GOT3 (cell line): Measurements from ENCODE around the gene GCLC.
"Not testable (repeated sequence)": the region's sequence is repeated elsewhere in the genome, so short reads cannot be mapped to it uniquely, and the experiment has no call there.

Source experiments
- DNase-seq: peaks from one replicate; lab custom pipeline; 2025; ENCODE audit warnings: mixed read lengths; lab: John Stamatoyannopoulos, UW

GCLC gene

DNA sequence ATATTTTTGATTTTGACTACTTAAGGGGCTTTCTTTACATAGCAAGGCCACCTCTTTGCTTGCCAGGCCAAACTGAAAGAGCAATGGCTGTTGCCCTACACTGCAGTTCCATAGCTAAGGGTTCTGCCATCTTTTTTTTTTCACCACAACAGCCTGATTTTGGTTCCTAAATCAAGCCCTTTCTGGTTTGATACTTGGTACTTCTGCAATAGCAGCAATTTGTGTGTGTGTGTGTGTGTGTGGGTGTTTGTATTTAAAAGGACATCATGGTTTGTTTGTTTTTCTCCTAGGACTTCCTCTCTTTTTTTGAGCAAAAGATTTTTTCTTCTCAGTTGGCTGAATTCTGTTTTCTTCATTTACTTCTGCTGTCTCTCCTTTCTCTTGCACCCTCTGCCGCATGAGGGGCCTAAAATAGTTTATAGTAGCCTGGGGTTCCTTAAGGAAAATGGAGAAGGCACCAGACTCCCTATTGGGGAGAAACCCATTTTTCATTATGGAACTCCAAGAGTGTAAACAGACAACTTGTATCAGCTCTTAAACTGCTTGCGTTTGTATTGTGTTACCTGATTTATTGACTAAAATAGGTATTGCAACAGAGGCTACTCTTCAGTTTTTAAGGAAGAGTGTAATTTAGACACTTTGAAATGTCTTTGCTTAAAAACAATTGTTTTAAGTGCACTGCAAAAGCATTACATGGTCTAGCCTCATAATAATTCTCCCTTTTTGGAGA, 12.2 kb upstream of the GCLC start:
- DNase-seq = no peak

DNA sequence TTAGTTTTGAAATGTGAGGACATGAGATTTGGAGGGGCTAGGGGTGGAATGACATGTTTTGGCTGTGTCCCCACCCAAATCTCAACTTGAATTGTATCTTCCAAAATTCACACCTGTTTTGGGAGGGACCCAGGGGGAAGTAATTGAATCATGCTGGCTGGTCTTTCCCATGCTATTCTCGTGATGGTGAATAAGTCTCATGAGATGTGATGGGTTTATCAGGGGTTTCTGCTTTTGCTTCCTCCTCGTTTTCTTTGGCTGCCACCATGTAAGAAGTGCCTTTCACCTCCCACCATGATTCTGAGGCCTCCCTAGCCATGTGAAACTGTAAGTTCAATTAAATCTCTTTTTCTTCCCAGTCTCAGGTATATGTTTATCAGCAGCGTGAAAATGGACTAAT, 8.7 kb upstream of the GCLC start:
- not testable (repeated sequence) for DNase-seq

DNA sequence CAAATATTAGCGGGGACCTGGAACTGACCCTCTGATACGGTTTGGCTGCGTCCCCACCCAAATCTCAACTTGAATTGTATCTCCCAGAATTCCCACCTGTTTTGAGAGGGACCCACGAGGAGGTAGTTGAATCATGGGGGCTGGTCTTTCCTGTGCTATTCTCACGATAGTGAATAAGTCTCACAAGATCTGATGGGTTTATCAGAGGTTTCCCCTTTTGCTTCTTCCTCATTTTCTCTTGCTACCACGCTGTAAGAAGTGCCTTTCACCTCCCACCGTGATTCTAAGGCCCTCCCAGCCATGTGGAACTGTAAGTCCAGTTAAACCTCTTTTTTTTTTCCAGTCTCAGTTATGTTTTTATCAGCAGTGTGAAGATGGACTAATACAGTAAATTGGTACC, 6.8 kb upstream of the GCLC start:
- not testable (repeated sequence) for DNase-seq

DNA sequence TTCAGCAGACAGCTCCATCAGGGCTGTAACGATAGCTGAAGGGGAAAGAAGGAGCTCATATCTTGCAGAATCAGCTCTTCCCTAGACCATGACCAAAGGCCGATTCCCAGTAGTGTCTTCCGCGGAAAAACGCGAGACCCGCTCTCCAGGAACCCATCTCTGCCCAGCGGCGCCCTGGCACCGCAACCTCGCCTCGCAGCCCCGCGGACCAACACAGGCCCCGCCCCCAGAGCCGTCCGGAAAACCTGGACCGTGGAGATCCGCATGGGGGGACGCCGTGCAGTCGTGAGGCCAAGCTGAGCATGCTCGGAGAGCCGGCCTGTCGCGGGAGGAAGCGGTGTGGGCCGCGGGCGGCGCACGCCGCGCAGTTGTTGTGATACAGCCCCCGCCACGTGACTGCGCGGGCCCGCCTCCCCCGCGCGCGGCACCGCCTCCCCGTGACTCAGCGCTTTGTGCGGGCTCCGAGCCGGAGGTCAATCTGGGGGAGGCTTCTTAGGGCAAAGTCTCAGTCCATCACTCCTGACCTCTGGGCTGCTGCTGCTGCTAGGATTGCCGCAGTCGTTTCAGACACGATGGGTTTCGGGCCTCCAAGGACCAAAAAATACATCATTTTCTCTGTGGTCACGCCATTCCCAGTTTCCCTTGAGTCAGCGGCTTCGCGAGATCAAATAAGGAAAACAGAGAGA, 3.1 kb upstream of the GCLC start:
- peak; percentile 93 for DNase-seq

DNA sequence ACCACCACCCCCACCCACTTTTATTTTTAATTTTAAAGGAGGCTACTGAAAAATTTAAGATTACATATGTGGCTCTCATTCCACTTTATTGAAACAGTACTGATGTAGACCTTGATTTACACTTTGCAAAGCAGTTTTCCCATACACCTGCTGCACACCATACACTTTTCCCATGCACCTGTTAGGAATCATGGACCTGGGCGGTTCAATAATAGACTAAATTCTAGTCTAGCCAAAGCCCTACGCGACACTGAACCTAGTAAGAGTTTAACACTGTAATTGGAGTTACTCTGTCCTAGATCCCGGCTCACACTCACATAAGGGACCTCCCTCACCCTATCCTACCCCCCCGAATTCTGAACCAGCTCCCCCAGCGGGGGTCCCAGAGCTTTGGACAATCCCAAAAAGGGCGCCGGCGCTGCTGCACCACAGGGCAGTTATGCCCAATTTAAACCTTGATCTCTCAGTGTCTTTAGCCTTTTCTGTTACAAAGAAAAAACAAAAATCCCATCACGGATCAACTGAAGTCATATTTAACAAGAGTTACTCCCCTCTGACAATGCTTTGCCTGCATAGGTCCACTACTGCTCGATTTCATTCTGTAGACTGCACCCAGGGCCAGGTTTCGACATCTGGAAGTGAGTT, 2.4 kb upstream of the GCLC start:
- no peak for DNase-seq

DNA sequence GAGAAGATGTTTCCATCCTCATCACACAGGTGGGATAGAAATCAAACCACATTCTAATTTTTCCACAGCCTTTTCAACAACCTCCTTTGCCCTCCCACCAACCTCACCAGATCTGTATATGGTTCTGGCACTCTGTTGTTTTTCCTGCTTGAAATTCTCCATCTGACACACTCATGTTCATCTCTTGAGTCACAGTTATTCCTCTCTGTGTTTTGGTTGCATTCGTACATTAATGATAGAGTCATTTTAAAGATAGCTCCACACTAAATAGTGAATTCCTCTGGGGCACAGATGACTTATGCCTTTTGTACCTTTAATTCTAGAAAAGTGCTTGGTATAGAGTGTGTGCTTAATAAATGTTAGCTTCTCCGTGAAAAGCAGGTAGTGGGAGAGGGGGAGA, 1.4 kb upstream of the GCLC start:
- DNase-seq = no peak

DNA sequence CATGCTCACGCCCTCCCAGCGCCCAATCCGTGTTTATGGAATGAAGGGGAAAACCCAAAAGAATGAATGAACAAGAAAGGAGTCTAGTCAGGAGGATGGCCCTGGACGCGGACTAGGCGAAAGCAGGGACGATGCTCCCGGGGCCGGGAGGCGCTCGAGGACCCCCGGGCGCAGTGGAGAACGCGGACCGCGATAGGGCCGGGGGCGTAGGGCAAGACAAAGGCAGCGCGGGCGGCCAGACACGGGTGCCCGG, 758 bp downstream of the GCLC start:
- no peak for DNase-seq

DNA sequence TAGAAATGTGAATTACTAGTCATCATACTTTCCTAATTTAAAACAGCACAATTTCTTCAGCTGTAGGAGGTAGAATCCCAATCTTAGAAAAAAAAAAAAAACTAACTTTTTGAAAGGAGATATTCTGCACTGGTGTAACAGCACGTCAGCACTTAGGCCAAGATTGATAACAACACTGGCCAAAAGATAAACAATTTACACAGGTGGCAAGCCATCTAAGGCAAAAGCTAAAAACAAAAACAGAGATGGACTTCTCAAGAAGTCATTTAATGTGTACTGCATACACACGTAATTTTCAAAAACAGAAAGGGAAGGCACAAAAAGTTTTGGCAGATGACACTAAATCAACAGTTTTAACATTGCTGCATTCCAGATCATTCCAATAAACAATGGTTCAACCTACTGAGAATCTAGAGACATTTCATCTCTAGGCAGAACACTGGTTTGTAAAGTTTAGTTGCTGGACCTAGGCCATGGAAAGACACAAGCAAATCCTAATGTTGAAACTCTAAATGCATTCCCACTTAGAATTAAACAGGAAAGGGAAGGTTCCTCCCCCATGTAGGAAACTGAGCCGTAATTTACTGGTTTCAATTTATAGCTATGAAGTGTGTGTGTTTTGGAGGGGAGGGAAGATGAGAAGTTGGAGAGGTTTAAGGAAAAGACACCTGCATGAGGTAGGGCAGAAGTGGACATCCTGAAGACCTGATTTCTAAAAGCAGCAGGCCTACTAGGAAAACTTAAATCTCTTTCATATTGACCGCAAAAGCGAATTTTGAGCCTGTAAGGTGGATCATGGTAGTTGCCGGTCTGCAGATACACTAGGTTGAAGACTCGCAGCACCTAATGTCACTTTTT, 1.3 kb downstream of the GCLC start:
- no peak for DNase-seq

DNA sequence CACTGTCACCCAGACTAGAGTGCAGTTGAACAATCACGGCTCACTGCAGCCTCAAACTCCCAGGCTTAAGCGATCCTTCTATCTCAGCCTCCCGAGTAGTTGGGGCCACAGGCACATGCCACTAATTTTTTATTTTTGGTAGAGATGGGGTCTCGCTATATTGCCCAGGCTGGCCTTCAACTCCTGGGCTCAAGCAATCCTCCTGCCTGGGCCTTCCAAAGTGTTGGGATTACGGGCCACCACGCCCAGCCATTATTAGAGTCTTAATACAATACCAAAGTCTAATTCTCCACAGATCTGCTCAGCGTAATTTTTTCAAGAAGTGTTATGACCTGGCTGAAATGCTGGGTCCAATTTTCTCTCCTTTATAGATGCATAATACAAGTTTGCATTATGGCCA, 3.0 kb downstream of the GCLC start:
- no peak for DNase-seq

DNA sequence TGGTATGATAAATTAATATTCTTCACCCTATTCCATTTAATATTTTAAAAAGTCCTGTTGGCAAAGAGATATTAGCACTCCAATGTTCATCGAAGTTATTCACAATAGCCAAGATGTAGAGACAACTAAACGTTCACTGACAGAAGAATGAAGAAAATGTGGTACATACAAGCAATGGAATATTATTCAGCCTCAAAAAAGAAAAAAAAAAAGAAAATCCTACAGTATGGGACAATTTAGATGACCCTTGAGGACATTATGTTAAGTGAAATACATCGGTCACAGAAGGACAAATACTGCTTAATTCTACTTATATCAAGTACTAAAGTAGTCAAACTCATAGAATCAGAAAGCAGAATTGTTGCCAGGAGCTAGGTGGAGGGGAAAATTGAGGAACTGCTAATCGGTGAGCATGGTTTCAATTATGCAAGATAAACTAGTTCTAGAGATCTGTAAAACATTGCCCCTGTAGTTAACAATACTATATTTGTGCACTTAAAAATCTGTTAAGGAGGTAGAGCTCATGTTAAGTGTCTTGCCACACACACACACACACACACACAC, 4.7 kb downstream of the GCLC start:
- no peak for DNase-seq

DNA sequence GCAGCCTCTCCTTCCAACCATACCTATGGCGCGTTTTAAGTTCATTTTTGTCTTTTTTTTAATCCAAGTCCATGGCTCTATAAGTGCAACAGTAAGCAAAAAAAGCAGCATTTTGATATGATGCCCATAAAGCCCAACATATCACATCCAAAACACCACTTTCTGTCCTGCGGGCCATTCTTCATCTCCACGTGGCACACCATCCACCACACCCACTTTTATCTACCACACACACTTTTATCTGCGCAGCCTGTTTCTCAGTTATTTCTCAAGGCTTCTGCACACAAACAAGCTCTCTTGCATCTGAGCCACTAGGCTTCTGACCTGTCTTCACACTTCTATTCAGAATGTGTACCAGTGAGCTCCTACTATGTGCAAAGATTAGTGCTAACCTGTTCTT, 5.3 kb downstream of the GCLC start:
- no peak for DNase-seq

DNA sequence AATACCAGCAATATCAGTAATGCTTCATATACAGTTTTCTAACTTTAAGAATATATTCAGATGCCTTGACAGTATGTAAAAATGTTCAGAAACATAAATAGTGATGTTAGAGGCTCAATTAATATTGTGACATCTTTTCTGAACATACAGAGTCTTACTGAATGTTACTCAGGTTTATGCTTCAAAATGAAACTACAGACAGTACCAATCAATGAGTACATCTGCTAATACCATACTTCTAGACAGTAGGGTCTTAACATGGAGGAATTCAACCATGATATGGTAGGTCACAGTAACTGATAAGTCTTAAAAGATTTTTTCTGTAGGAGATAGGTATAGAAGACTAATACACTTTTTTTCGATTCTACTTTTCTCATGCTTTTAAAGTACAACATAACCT, 8.3 kb downstream of the GCLC start:
- DNase-seq = no peak

DNA sequence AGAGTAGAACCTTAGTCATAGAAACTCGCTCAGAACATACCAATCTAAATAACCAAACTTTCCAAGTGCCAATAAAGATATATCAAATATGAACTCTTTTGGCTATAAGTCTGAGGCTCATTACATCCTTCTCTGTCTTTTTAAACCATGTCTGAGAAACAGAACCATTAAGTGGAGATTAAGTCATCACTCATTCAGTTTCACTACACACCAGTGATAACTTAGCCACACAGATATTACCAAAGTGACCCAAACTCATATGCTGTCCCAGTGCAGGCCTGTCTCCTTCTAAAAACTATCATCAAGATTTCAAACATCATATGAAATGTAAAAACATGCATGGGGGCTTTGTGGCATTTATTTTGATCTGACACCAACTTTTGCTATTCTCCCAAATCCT, 12.0 kb downstream of the GCLC start:
- no peak for DNase-seq

DNA sequence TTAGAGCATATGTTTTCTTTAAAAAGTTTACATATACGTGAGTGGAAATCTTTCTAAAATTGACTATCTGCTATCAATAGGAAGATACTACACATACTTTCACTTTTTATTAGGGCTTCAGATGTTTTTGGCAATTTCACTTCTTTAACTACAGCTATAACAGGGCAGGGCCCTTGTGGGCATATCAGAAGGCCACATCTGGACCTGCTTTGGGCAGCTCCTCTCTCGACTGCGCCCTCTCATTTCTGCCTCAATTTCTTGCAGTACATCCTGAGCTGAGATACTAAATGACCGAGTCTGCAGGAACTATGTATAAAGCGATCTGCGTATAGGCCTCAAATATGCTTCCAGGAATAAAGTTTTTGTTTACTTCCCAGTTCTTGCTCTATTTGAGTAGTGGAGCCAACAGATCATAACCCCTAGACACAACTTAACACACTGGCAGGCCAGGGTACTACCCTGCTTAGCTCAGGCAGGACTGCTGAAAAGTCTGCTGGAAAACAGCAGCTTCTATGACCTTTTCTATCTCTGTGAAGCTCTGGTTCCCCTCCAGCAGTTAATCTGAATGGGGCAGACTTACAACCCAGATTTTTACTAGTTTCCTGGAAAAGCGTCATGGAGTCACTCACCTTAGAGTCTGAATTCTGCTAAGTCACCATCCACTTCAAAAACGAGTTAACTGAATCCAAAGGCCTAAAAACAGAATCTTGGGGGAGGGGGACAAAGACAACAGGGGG, 12.7 kb downstream of the GCLC start:
- DNase-seq = no peak

DNA sequence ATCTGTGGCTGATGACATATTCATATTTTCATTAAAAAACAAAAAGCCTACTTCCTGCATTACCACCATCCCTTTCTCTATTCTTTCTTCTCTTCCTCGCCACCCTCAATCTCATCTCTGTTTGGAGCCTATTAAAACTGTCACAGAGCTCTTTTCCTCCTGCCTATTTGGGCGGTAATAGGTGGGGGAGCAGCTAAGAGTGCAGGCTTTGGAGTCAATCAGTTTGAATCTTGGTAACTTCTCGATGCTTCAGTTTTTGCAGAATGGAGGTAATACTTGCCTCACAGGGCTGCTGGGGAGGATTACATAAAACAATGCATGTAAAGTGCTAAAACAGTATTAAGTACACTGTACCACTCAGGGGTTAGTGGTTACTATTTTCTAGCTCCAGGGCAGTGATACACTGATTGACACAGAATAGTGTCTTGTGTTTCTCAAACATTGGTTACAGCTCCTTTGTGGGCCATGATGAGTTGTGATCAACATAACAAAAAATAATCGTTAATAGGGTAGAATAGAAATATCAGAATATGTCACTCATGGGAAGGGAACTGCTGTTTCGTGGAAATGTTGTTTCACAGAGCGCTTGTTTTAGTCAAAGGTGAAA, 14.0 kb downstream of the GCLC start:
- no peak for DNase-seq

DNA sequence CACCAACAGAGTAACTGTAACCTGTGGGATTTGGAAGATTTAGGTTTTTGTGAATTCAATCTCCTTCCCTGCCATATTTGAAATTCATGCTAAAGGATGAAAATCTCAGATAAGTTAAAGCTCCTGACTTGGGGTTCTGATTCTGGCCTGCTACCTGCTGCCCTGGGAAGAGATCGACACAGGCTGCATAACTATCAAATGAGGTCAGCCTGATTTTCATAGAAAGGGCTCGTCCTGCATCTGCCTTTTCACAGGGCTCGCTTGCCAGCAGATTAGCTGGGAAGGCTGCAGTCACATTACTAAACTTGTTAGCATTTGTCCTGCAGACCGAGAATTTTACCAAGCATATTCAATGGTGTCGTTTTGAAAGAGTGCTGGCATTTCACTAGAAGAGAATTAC, 14.6 kb downstream of the GCLC start:
- DNase-seq = no peak

DNA sequence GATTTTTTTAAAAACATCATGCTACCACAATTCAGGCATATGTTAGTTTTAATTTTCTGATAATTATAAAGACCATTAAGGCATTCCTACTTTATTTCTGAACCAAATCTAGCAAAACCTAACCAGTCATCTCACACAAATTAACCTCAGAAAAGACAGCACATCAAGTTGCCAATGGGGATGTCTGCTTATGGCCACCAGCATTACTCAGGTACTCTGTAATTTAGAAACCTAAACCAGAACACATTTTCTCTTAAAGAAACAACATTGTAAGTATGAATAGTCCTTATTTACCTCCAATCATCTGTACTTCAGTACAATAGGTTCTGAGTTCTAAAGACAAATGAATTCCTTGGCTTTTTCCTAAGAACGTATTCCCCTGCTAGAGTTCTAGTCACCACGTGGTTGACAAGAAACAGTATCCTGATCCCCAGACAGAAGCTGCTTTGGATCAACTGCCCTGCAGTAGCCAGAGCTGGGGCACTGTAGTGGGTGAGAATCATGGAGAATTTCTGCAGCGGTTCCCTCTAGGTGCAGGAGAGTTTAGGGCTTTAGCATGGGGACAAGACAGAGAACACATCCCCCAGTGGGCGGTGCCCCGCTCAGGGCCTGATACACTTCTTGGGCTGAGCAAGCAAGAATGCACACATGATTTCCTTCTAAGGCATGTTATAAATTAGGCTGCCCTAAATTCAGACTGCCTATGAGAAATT, 15.4 kb downstream of the GCLC start:
- DNase-seq = no peak

DNA sequence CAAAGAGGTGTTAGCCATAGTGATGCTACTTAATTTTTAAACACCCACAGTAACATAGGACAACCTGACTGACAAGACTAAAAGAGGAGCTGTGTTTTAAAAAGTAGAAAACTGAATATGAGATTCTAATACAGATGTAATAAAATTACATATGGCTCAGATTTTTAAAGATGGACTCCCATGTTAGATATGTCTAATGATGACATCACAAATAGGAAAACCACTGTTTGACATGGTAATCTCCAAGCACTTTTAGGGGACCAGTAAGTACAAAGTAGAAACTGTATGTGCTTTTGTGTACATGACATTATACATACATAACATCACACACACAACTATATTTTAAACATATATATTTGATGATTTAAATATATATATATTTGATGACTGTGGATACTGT, 16.8 kb downstream of the GCLC start:
- no peak for DNase-seq

DNA sequence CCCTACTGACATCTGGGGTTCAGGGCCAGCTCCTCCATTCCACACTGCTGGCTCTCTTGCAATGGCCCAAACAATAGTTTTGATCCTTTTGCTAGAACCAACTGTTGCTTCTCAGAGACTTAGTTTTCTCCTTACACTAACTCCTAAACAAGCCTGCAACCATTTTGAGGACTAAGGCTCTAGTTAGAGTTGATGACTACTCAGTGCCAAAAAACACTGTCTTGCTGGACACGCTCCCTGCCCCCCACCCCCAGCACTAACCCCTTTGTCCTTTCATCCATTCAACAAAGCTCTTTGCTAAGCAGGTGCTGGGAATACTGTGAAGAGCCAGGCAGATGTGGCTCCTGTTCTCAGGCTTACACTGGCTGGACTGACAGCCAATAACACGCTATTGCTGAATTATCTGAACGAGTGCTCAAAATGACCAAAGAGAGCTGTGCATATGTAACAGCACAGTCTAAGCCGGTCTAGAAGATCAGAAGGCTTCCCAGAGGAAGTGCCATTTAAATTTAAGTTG, 17.6 kb downstream of the GCLC start:
- DNase-seq = no peak

DNA sequence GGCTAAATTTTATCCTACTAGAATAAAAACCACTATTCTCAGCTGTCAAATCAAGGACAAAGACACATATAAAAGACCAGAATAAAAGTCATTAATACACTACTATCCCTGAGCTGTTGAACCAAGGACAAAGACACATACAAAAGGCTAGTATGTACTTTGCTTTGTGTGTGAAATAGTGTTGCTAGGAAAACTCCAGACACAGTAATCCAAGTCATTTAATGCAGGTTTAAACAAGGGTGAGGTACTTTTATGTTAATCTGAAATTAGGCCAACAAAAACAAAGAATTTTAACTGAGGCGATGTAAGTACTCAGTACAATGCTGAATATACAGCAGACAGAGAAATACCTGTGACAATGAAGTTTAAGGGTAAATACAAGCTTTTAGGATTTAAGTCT, 18.9 kb downstream of the GCLC start:
- no peak for DNase-seq

DNA sequence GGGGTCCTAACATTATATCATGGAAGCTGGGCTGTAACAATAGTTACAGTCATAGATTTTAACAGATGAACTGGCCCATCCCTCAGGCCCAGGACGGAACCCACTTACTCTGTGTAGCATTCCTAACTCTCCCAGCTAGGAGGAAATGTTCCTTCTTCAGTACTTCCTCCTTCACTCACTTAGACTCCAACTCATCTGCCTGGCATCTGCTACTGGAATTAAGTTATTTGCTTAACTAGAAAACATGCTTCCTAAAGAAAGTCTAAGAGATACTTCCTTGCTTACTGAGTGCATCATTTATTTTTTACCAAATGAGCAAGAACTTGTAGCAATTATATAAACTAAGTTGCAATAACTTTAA, 20.5 kb downstream of the GCLC start:
- DNase-seq = no peak
